ENCODE measurements around the gene EEF1A1. TPM values are rescaled to one million over a fixed set of nuclear protein-coding genes. Genes with fewer than 3 reads are reported as not detected.
A peak's percentile ranks its signal among the peaks of the same experiment; 100 is the strongest.
"Not testable (repeated sequence)": the region's sequence is repeated elsewhere in the genome, so short reads cannot be mapped to it uniquely, and the experiment has no call there.

Gene EEF1A1
- total and polyA plus RNA-seq, 3 experiments from 2014 or later: 8,526 to 10,611 (median 8,727) TPM

- ChIA-PET POLR2A (interaction anchor here (1.2 kb wide), 1 partner anchor 23 kb away, joined by 3 read pairs; no protein-coding TSS in a partner anchor), CTCF (no interaction called here)
- Mint-ChIP-seq H3K4me3 (no peak overlapping the region), H3K4me1 (peaks cover 0 to 7% (median 6%) of the 10 kb centered on the region in 3 donors), H3K9me3 (no peaks in the 10 kb centered on the region), H3K27me3 (no peaks in the 10 kb centered on the region), H3K36me3 (peaks cover 0 to 21% (median 7%) of the 10 kb centered on the region in 3 donors), H3K27ac (no peak overlapping the region)
- Histone ChIP-seq H3K4me3 (ENCODE audit: low read length) (no peak overlapping the region), H3K4me1 (ENCODE audit: insufficient read depth, low read length) (no peaks in the 10 kb centered on the region), H3K27me3 (ENCODE audit: insufficient read depth, low read length, poor library complexity, severe bottlenecking) (no peaks in the 10 kb centered on the region), H3K36me3 (ENCODE audit: insufficient read depth, low read length) (peaks cover 3% of the 10 kb centered on the region), H3K27ac (ENCODE audit: low read depth, low read length) (no peak overlapping the region), H3K9me3 (ENCODE audit: low read length) (no peaks in the 10 kb centered on the region)
- DNase-seq: no peak
These were observed 12.1 kb downstream of the EEF1A1 start for GRCh38 chr6:73508776-73509175.

- Histone ChIP-seq H3K4me1 (ENCODE audit: insufficient read depth, low read length) (no peaks in the 10 kb centered on the region), H3K27me3 (ENCODE audit: insufficient read depth, low read length, poor library complexity, severe bottlenecking) (no peaks in the 10 kb centered on the region), H3K36me3 (ENCODE audit: insufficient read depth, low read length) (peaks cover 16% of the 10 kb centered on the region), H3K9me3 (ENCODE audit: low read length) (no peaks in the 10 kb centered on the region), H3K27ac (ENCODE audit: low read depth, low read length) (no peak overlapping the region), H3K4me3 (ENCODE audit: low read length) (no peak overlapping the region)
- Mint-ChIP-seq H3K36me3 (peaks cover 0 to 32% (median 8%) of the 10 kb centered on the region in 3 donors), H3K4me1 (peaks cover 0 to 5% (median 0%) of the 10 kb centered on the region in 3 donors), H3K27me3 (no peaks in the 10 kb centered on the region), H3K27ac (peak overlapping the region in 1 of 8 donors; percentile 66), H3K9me3 (no peaks in the 10 kb centered on the region), H3K4me3 (no peak overlapping the region)
- no peak for DNase-seq
- ChIA-PET POLR2A (interaction anchor here (1.3 kb wide), 1 partner anchor 9 kb away, joined by 3 read pairs; no protein-coding TSS in a partner anchor), CTCF (no interaction called here)
These were observed 14.6 kb downstream of the EEF1A1 start for GRCh38 chr6:73506246-73506645.

- H3K27me3 Mint-ChIP-seq; H3K4me3 Mint-ChIP-seq; DNase-seq; H3K27me3 ChIP-seq (ENCODE audit: insufficient read depth, low read length, poor library complexity, severe bottlenecking); H3K27ac Mint-ChIP-seq; H3K9me3 ChIP-seq (ENCODE audit: low read length); H3K4me1 ChIP-seq (ENCODE audit: insufficient read depth, low read length); H3K9me3 Mint-ChIP-seq; H3K4me3 ChIP-seq (ENCODE audit: low read length); H3K27ac ChIP-seq (ENCODE audit: low read depth, low read length); H3K4me1 Mint-ChIP-seq: not testable (repeated sequence)
- H3K36me3 Mint-ChIP-seq: peaks cover 0 to 37% (median 8%) of the 10 kb centered on the region in 3 donors
- H3K36me3 ChIP-seq (ENCODE audit: insufficient read depth, low read length): peaks cover 21% of the 10 kb centered on the region
- ChIA-PET CTCF (interaction anchor here (1.7 kb wide), 1 partner anchor 105 kb away, joined by 5 read pairs; no protein-coding TSS in a partner anchor), POLR2A (interaction anchor here (1.3 kb wide), 1 partner anchor 10 kb away, joined by 3 read pairs; no protein-coding TSS in a partner anchor)
These were observed 15.1 kb downstream of the EEF1A1 start for GRCh38 chr6:73505705-73506104.

GRCh38 chr6:73505142-73505541, 15.7 kb downstream of the EEF1A1 start:
- no peaks in the 10 kb centered on the region for H3K4me1 ChIP-seq (ENCODE audit: insufficient read depth, low read length)
- H3K27ac Mint-ChIP-seq: no peak overlapping the region
- no peak overlapping the region for H3K4me3 Mint-ChIP-seq
- H3K4me1 Mint-ChIP-seq: peaks cover 0 to 5% (median 0%) of the 10 kb centered on the region in 3 donors
- H3K9me3 Mint-ChIP-seq: no peaks in the 10 kb centered on the region
- POLR2A ChIA-PET: no interaction called here
- H3K36me3 ChIP-seq (ENCODE audit: insufficient read depth, low read length): peaks cover 24% of the 10 kb centered on the region
- peaks cover 0 to 41% (median 11%) of the 10 kb centered on the region in 3 donors for H3K36me3 Mint-ChIP-seq
- CTCF ChIA-PET: interaction anchor here (1.3 to 1.7 kb wide), 2 partner anchors 106 to 143 kb away, joined by 3 to 5 read pairs; no protein-coding TSS in a partner anchor
- no peak for DNase-seq
- H3K27me3 Mint-ChIP-seq: no peaks in the 10 kb centered on the region
- no peaks in the 10 kb centered on the region for H3K27me3 ChIP-seq (ENCODE audit: insufficient read depth, low read length, poor library complexity, severe bottlenecking)
- H3K27ac ChIP-seq (ENCODE audit: low read depth, low read length): no peak overlapping the region
- H3K4me3 ChIP-seq (ENCODE audit: low read length): no peak overlapping the region
- H3K9me3 ChIP-seq (ENCODE audit: low read length): no peaks in the 10 kb centered on the region

GRCh38 chr6:73504160-73504559, 16.7 kb downstream of the EEF1A1 start:
- Mint-ChIP-seq H3K27me3 (no peaks in the 10 kb centered on the region), H3K9me3 (no peaks in the 10 kb centered on the region), H3K36me3 (peaks cover 0 to 49% (median 11%) of the 10 kb centered on the region in 3 donors), H3K4me3 (no peak overlapping the region), H3K4me1 (peaks cover 0 to 5% (median 0%) of the 10 kb centered on the region in 3 donors), H3K27ac (peak overlapping the region in 5 of 8 donors; percentile 11 to 89 (median 38))
- no peak overlapping the region for H3K4me3 ChIP-seq (ENCODE audit: low read length)
- ChIA-PET CTCF (interaction anchor here (1.3 to 1.7 kb wide), 2 partner anchors 107 to 144 kb away, joined by 3 to 5 read pairs; no protein-coding TSS in a partner anchor), POLR2A (no interaction called here)
- H3K4me1 ChIP-seq (ENCODE audit: insufficient read depth, low read length): no peaks in the 10 kb centered on the region
- DNase-seq: no peak
- H3K27ac ChIP-seq (ENCODE audit: low read depth, low read length): no peak overlapping the region
- no peaks in the 10 kb centered on the region for H3K9me3 ChIP-seq (ENCODE audit: low read length)
- H3K36me3 ChIP-seq (ENCODE audit: insufficient read depth, low read length): peaks cover 26% of the 10 kb centered on the region
- H3K27me3 ChIP-seq (ENCODE audit: insufficient read depth, low read length, poor library complexity, severe bottlenecking): no peaks in the 10 kb centered on the region

GRCh38 chr6:73503027-73503772, 17.6 kb downstream of the EEF1A1 start:
- DNase-seq: no peak
- Histone ChIP-seq H3K4me3 (ENCODE audit: low read length) (no peak overlapping the region), H3K4me1 (ENCODE audit: insufficient read depth, low read length) (no peaks in the 10 kb centered on the region), H3K27ac (ENCODE audit: low read depth, low read length) (no peak overlapping the region), H3K36me3 (ENCODE audit: insufficient read depth, low read length) (peaks cover 32% of the 10 kb centered on the region), H3K27me3 (ENCODE audit: insufficient read depth, low read length, poor library complexity, severe bottlenecking) (no peaks in the 10 kb centered on the region), H3K9me3 (ENCODE audit: low read length) (no peaks in the 10 kb centered on the region)
- Mint-ChIP-seq H3K36me3 (peaks cover 0 to 58% (median 11%) of the 10 kb centered on the region in 3 donors), H3K4me3 (no peak overlapping the region), H3K4me1 (peaks cover 0 to 5% (median 0%) of the 10 kb centered on the region in 3 donors), H3K27me3 (no peaks in the 10 kb centered on the region), H3K27ac (peak overlapping the region in 6 of 8 donors; percentile 19 to 88 (median 50)), H3K9me3 (no peaks in the 10 kb centered on the region)
- ChIA-PET POLR2A (no interaction called here), CTCF (no interaction called here)

DNA sequence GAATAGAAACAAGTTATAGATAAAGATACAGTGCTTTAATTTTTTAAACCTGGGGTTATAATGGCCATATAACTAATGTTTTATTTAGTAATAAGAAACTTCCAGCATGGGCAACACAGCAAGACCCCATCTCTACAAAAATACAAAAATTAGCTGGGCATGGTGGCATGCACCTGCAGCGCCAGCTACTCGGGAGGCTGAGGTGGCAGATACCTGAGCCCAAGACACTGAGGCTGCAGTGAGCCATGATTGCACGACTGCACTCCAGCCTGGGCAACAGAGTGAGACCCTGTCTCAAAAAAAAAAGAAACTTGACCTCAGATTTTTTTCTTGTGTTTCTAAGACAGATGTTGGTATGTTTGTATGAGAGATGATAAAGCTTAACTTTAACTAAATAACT, 22.9 kb downstream of the EEF1A1 start:
- Mint-ChIP-seq H3K27me3 (no peaks in the 10 kb centered on the region), H3K4me1 (peaks cover 0 to 6% (median 3%) of the 10 kb centered on the region in 3 donors), H3K27ac (peak overlapping the region in 1 of 8 donors; percentile 36), H3K9me3 (no peaks in the 10 kb centered on the region), H3K36me3 (peaks cover 0 to 75% (median 14%) of the 10 kb centered on the region in 3 donors), H3K4me3 (no peak overlapping the region)
- POLR2A ChIA-PET: no interaction called here
- Histone ChIP-seq H3K36me3 (ENCODE audit: insufficient read depth, low read length) (peaks cover 38% of the 10 kb centered on the region), H3K27ac (ENCODE audit: low read depth, low read length) (no peak overlapping the region), H3K27me3 (ENCODE audit: insufficient read depth, low read length, poor library complexity, severe bottlenecking) (no peaks in the 10 kb centered on the region), H3K4me3 (ENCODE audit: low read length) (no peak overlapping the region), H3K4me1 (ENCODE audit: insufficient read depth, low read length) (no peaks in the 10 kb centered on the region), H3K9me3 (ENCODE audit: low read length) (no peaks in the 10 kb centered on the region)
- CTCF ChIA-PET: interaction anchor here (1.3 to 1.5 kb wide), 2 partner anchors 18 to 116 kb away, joined by 3 to 4 read pairs; no protein-coding TSS in a partner anchor
- DNase-seq: no peak

DNA sequence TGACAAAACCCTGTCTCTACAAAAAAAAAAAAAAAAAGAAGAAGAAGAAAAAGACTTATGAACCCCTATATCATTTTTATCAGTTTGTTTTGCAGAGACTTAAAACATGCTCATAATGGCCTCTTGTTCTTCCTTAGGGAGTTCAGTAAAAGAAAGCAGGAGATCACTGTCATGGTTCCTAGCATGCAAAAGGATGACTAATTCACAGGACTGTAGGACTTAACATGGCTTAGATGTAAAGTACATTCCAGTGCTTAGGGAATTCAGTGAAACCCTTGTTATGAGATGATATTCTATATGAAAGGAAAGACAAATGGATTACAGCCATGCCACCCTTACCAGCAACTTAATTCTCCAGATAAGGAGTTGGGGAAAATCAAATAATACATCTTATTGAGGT, 29.5 kb downstream of the EEF1A1 start:
- peaks cover 27% of the 10 kb centered on the region for H3K36me3 ChIP-seq (ENCODE audit: insufficient read depth, low read length)
- no peaks in the 10 kb centered on the region for H3K27me3 ChIP-seq (ENCODE audit: insufficient read depth, low read length, poor library complexity, severe bottlenecking)
- no peaks in the 10 kb centered on the region for H3K9me3 ChIP-seq (ENCODE audit: low read length)
- no peak overlapping the region for H3K4me3 Mint-ChIP-seq
- no peaks in the 10 kb centered on the region for H3K9me3 Mint-ChIP-seq
- peak overlapping the region in 4 of 8 donors; percentile 24 to 91 (median 73) for H3K27ac Mint-ChIP-seq
- H3K27me3 Mint-ChIP-seq: no peaks in the 10 kb centered on the region
- H3K4me1 ChIP-seq (ENCODE audit: insufficient read depth, low read length): no peaks in the 10 kb centered on the region
- POLR2A ChIA-PET: no interaction called here
- peaks cover 9 to 15% (median 12%) of the 10 kb centered on the region in 3 donors for H3K4me1 Mint-ChIP-seq
- H3K4me3 ChIP-seq (ENCODE audit: low read length): no peak overlapping the region
- H3K36me3 Mint-ChIP-seq: peaks cover 12 to 70% (median 37%) of the 10 kb centered on the region in 3 donors
- H3K27ac ChIP-seq (ENCODE audit: low read depth, low read length): no peak overlapping the region
- DNase-seq: no peak
- CTCF ChIA-PET: interaction anchor here (0.9 kb wide), 1 partner anchor 161 kb away, joined by 3 read pairs; no protein-coding TSS in a partner anchor
